ENCODE data around the gene HDAC4. TPM values are rescaled to one million over a fixed set of nuclear protein-coding genes. Genes with fewer than 3 reads are reported as not detected.

The HDAC4 gene
- total and polyA plus RNA-seq, 2 donors from 2014 or later: 2.2 to 56.8 TPM

- FAIRE-seq: no peak
- Histone ChIP-seq H3K27ac (ENCODE audit: low read depth in 2 of 2, low read length in 2 of 2) (no peak overlapping the region), H3K27me3 (ENCODE audit: control insufficient read depth, insufficient read depth, low read length) (no peaks in the 10 kb centered on the region), H3K4me3 (ENCODE audit: low read length in 3 of 3) (no peak overlapping the region), H3K9ac (ENCODE audit: low read length in 3 of 3) (no peak overlapping the region), H3K36me3 (ENCODE audit: control insufficient read depth in 2 of 3, insufficient read depth in 3 of 3, low read length in 3 of 3) (no peaks in the 10 kb centered on the region), H3K4me1 (ENCODE audit: control insufficient read depth in 2 of 3, insufficient read depth in 2 of 3, low read depth in 1 of 3, low read length in 3 of 3) (no peaks in the 10 kb centered on the region), H3K9me3 (ENCODE audit: control insufficient read depth in 2 of 3, insufficient read depth in 1 of 3, low read length in 3 of 3) (no peaks in the 10 kb centered on the region)
- TF ChIP-seq CTCF (IDR thresholded peaks at IDR 0.05; ENCODE audit: borderline replicate concordance, extremely low read depth, insufficient read depth): no peak
- DNase-seq: peak in 1 of 5 donors; percentile 56
- intact Hi-C loops (cut with DNase I): no loop called here
Measured at GRCh38 chr2:239388236-239389151, 12.3 kb downstream of the HDAC4 start.

- intact Hi-C loops (cut with DNase I): no loop called here
Measured at GRCh38 chr2:239387811-239388210, 13.0 kb downstream of the HDAC4 start.

DNA sequence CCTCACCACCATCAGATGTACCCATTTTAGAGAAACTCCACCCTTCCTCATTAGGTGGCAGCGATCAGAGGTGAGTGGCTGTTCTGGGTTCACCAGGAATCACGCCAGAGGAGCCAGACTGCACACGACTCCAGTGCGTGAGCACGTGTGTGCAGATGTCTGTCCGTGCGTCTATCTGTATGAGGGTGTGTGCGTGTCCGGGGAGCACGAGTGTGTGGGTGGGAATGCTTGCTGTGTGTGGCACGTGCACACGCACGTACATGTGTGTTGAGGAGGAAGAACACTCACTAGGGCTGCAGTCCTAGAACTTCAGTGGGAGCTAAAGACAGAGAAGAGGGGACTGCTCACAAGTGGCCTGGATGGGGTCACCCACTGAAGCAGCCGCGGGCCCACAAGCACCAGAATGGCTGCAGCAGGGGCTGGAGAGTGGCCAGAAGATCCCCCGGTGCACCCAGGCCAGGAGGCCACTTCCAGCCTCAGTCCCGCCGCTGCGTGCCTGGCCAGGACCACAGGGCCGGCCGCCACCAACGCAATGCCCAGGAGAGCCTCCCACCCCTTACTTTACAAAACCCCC, 13.9 kb downstream of the HDAC4 start:
- DNase-seq (peak in 1 of 5 donors; percentile 41), FAIRE-seq (no peak)
- intact Hi-C loops (cut with DNase I): no loop called here
- TF ChIP-seq CTCF (IDR thresholded peaks at IDR 0.05; ENCODE audit: borderline replicate concordance, extremely low read depth, insufficient read depth): no peak
- H3K4me1 ChIP-seq (ENCODE audit: control insufficient read depth in 2 of 3, insufficient read depth in 2 of 3, low read depth in 1 of 3, low read length in 3 of 3): no peaks in the 10 kb centered on the region
- no peaks in the 10 kb centered on the region for H3K36me3 ChIP-seq (ENCODE audit: control insufficient read depth in 2 of 3, insufficient read depth in 3 of 3, low read length in 3 of 3)
- no peaks in the 10 kb centered on the region for H3K9me3 ChIP-seq (ENCODE audit: control insufficient read depth in 2 of 3, insufficient read depth in 1 of 3, low read length in 3 of 3)
- no peaks in the 10 kb centered on the region for H3K27me3 ChIP-seq (ENCODE audit: control insufficient read depth, insufficient read depth, low read length)
- no peak overlapping the region for H3K9ac ChIP-seq (ENCODE audit: low read length in 3 of 3)
- H3K4me3 ChIP-seq (ENCODE audit: low read length in 3 of 3): no peak overlapping the region
- no peak overlapping the region for H3K27ac ChIP-seq (ENCODE audit: low read depth in 2 of 2, low read length in 2 of 2)

More at GRCh38 chr2:239387811-239388210, 13.0 kb downstream of the HDAC4 start:
- FAIRE-seq (no peak), DNase-seq (peak in 1 of 5 donors; percentile 41)
- Histone ChIP-seq H3K9ac (ENCODE audit: low read length in 3 of 3) (no peak overlapping the region), H3K9me3 (ENCODE audit: control insufficient read depth in 2 of 3, insufficient read depth in 1 of 3, low read length in 3 of 3) (no peaks in the 10 kb centered on the region), H3K27me3 (ENCODE audit: control insufficient read depth, insufficient read depth, low read length) (no peaks in the 10 kb centered on the region), H3K27ac (ENCODE audit: low read depth in 2 of 2, low read length in 2 of 2) (no peak overlapping the region), H3K4me3 (ENCODE audit: low read length in 3 of 3) (no peak overlapping the region), H3K4me1 (ENCODE audit: control insufficient read depth in 2 of 3, insufficient read depth in 2 of 3, low read depth in 1 of 3, low read length in 3 of 3) (no peaks in the 10 kb centered on the region), H3K36me3 (ENCODE audit: control insufficient read depth in 2 of 3, insufficient read depth in 3 of 3, low read length in 3 of 3) (no peaks in the 10 kb centered on the region)
- TF ChIP-seq CTCF (IDR thresholded peaks at IDR 0.05; ENCODE audit: borderline replicate concordance, extremely low read depth, insufficient read depth): no peak
